Breast epithelium (tissue), 3 donors: ENCODE measurements around the gene GIGYF2.
"Not testable (repeated sequence)": the region's sequence is repeated elsewhere in the genome, so short reads cannot be mapped to it uniquely, and the experiment has no call there.

Experiments used
- POLR2A ChIP-seq: fragments of 450-650 bp; IDR thresholded peaks from one replicate; pipeline ENCODE4 v1.6.1; 2016; ENCODE audit warnings: antibody characterized with exemption, mild to moderate bottlenecking, moderate library complexity
- POLR2AphosphoS5 ChIP-seq, 3 donors: sonication (generic); formaldehyde crosslinking; IDR thresholded peaks; one replicate each; pipeline ENCODE4 v1.6.1; 2017; ENCODE audit warnings: antibody characterized with exemption in 3 of 3
- TF ChIP-seq, protein P1 (sequence below), 3 donors: fragments of 450-650 bp; IDR thresholded peaks; one replicate each; pipeline ENCODE4 v1.5.1; 2016 to 2017; ENCODE audit warnings: antibody characterized with exemption in 3 of 3, mild to moderate bottlenecking in 3 of 3, moderate library complexity in 3 of 3

GRCh38 chr2:232691117-232691516, 6.0 kb upstream of the GIGYF2 start:
- TF ChIP-seq, protein P1, sequence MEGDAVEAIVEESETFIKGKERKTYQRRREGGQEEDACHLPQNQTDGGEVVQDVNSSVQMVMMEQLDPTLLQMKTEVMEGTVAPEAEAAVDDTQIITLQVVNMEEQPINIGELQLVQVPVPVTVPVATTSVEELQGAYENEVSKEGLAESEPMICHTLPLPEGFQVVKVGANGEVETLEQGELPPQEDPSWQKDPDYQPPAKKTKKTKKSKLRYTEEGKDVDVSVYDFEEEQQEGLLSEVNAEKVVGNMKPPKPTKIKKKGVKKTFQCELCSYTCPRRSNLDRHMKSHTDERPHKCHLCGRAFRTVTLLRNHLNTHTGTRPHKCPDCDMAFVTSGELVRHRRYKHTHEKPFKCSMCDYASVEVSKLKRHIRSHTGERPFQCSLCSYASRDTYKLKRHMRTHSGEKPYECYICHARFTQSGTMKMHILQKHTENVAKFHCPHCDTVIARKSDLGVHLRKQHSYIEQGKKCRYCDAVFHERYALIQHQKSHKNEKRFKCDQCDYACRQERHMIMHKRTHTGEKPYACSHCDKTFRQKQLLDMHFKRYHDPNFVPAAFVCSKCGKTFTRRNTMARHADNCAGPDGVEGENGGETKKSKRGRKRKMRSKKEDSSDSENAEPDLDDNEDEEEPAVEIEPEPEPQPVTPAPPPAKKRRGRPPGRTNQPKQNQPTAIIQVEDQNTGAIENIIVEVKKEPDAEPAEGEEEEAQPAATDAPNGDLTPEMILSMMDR (IDR thresholded peaks at IDR 0.05), result not testable (repeated sequence)
- TF ChIP-seq POLR2A; POLR2AphosphoS5 (IDR thresholded peaks at IDR 0.05): not testable (repeated sequence)
